ENCODE results near the gene MXRA8. TPM values are rescaled to one million over a fixed set of nuclear protein-coding genes. Genes with fewer than 3 reads are reported as not detected.

Gene MXRA8
- total RNA-seq, 2 experiments from 2014 or later = 0.92 to 0.98 TPM

DNA sequence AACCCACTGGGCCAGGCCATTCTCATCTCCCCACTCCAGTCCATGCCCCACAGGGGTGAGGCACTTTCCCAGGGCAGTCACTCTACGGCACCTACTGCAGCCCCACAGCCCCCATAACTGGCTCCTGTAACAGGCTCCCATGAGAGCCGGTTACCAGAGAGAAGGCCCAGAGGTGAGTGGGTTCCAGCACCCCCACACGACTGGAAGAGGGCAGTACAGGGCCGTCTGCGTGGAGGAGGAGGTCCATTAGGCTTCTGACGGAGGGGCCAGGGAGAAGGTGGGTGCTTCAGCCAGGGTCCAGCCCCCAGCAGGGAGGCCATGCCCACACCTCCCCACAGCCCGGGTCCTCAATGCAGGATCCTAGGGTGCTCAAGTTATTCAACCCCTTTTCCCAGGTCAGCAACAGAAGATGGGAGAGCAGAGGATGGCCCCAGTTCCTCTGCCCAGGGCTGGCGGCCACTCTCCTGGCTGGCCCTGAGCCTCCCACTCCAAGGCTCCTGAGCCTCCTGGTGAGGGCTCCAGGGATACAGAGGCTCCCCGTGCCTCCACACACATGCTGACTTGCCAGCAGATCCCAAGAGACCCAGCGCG is 52.2 kb downstream of the MXRA8 start:
- DNase-seq = peak; percentile 57
- Mint-ChIP-seq H3K36me3 (ENCODE audit: low read depth) (peaks cover 4% of the 10 kb centered on the region), H3K27ac (peak overlapping the region; percentile 81), H3K4me3 (peak overlapping the region; percentile 80), H3K27me3 (no peaks in the 10 kb centered on the region), H3K9me3 (no peaks in the 10 kb centered on the region), H3K4me1 (ENCODE audit: low read depth) (peaks cover 25% of the 10 kb centered on the region)
- TF ChIP-seq, protein P1, sequence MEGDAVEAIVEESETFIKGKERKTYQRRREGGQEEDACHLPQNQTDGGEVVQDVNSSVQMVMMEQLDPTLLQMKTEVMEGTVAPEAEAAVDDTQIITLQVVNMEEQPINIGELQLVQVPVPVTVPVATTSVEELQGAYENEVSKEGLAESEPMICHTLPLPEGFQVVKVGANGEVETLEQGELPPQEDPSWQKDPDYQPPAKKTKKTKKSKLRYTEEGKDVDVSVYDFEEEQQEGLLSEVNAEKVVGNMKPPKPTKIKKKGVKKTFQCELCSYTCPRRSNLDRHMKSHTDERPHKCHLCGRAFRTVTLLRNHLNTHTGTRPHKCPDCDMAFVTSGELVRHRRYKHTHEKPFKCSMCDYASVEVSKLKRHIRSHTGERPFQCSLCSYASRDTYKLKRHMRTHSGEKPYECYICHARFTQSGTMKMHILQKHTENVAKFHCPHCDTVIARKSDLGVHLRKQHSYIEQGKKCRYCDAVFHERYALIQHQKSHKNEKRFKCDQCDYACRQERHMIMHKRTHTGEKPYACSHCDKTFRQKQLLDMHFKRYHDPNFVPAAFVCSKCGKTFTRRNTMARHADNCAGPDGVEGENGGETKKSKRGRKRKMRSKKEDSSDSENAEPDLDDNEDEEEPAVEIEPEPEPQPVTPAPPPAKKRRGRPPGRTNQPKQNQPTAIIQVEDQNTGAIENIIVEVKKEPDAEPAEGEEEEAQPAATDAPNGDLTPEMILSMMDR (IDR thresholded peaks at IDR 0.05) = no peak
- ChIA-PET POLR2A (no interaction called here), CTCF (interaction anchor here (1.6 kb wide), 1 partner anchor 184 kb away, joined by 7 read pairs; no protein-coding TSS in a partner anchor)
- no peak for ATAC-seq
- intact Hi-C loops (cut with micrococcal nuclease) = no loop called here

DNA sequence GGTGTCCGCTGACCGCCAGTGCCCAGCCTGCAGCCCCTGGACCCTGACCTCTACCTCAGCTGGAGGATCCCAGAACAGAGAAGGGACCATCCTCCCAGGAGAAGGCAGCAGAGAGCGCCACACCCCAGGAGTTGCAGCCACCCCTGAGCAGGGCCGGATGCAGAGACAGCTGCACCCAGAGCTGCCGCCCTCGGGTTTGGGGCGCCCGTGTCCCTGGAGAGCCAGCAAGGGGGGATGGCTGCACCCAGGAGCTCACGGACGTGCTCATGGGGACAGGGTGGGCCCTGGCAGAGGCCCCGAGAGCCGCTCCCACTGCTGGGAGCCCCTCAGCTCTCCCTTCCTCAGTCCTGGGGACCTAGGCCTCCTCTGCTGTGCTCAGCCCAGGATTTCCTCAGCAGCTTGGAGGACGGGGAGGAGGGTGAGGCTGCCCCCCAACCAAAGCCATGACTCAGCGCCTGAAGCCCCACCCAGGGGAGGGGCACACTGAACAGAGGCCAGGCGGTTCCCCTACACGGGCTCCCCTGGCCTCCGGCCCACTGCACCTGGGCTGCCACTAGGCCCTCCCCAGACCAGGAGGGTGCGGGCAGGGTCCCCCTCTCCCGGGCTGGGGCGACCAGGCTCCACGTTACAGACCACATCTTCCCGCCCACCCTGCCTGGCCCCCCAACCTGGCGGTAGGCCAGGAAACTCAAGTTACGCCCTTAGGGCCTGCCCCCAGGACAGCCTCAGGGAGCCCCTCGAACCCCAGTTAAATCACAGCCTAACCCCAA is 52.9 kb downstream of the MXRA8 start:
- DNase-seq = peak; percentile 90
- Mint-ChIP-seq H3K27ac (peak overlapping the region; percentile 81), H3K9me3 (no peaks in the 10 kb centered on the region), H3K4me1 (ENCODE audit: low read depth) (peaks cover 25% of the 10 kb centered on the region), H3K36me3 (ENCODE audit: low read depth) (peaks cover 4% of the 10 kb centered on the region), H3K4me3 (peak overlapping the region; percentile 80), H3K27me3 (no peaks in the 10 kb centered on the region)
- TF ChIP-seq, protein P1 (IDR thresholded peaks at IDR 0.05) = no peak
- peak; percentile 62 for ATAC-seq
- ChIA-PET CTCF (interaction anchor here (1.0 to 2.7 kb wide), 5 partner anchors 14 to 183 kb away, joined by 3 to 15 read pairs (median 4); no protein-coding TSS in a partner anchor), POLR2A (interaction anchor here (0.6 kb wide), 1 partner anchor 96 kb away, joined by 3 read pairs; no protein-coding TSS in a partner anchor)
- intact Hi-C loops (cut with micrococcal nuclease) = no loop called here

DNA sequence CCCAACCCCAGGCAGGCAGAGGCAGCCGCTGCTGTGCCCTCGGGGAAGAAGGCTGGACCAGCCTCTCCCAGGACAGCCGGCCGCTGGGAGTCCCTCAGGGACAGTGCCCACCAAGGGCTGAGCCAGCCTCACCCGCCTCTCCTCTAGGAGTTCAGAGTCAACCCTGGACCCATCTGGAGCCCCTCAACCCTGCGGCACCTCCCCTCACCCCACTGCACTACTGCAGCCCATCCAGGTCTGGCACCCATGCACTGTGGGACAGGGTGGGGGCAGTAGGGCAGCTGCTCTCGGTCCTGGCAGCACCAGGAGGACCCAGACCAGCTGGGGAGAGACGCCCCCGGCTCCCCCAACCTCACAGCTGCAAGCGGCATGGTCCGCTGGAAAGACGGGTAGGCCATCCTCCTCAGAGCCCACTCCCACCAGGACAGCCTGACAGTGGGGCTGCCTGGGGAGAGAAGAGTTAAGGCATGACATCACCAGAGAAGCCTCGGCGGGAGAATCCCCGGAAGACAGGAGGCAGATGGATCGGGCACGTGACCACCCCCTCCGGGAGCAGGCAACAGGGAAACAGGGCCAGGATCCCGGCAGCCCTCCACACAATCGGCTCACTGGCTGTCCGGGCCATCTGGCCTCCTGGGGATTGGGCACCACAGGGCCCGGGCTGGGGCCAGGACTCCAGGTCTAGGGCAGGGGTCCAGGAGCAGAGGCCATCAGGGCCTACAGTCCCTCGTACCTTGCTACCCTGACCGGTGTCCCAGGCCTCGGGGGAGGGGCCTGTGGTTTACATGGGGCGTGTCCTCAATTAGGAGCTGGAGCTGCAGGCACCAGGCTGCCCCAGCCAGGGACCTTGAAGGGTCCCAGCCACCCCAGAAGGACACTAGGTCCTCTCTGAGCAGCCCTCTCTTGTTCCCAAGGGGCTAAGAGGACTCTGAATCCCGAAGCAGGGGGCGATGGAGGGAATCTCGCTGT is 53.7 kb downstream of the MXRA8 start:
- CTCF ChIA-PET = interaction anchor here (1.0 to 2.7 kb wide), 8 partner anchors 10 to 302 kb away, joined by 3 to 15 read pairs (median 4); no protein-coding TSS in a partner anchor
- peak overlapping the region; percentile 80 for H3K4me3 Mint-ChIP-seq
- DNase-seq = no peak
- intact Hi-C loops (cut with micrococcal nuclease) = no loop called here
- POLR2A ChIA-PET = interaction anchor here (0.6 kb wide), 1 partner anchor 97 kb away, joined by 3 read pairs; no protein-coding TSS in a partner anchor
- TF ChIP-seq, protein P1 (IDR thresholded peaks at IDR 0.05) = no peak
- H3K27ac Mint-ChIP-seq = peak overlapping the region; percentile 81
- H3K4me1 Mint-ChIP-seq (ENCODE audit: low read depth) = peaks cover 25% of the 10 kb centered on the region
- H3K27me3 Mint-ChIP-seq = no peaks in the 10 kb centered on the region
- no peaks in the 10 kb centered on the region for H3K9me3 Mint-ChIP-seq
- ATAC-seq = no peak
- H3K36me3 Mint-ChIP-seq (ENCODE audit: low read depth) = peaks cover 4% of the 10 kb centered on the region

DNA sequence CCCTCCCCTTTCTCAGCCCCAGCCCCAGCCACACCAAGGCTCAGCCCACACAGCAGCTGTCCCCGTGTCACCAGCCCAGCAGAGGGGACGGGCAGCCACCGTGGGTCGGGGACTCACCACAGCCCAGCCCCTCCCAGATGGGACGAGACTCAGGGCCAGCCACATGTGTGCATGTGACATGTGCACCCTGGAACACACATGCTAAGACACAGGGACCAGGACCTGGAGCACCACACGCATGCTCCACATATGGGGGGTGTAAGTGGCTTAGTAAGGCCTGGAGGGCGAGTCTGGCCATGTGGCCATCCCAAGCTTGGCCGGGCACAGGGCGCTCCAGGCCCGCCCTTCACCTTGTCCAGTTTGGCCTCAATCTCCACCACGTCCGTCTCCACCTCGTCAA is 54.6 kb downstream of the MXRA8 start:
- DNase-seq (no peak), ATAC-seq (no peak)
- no peaks in the 10 kb centered on the region for H3K27me3 Mint-ChIP-seq
- intact Hi-C loops (cut with micrococcal nuclease) = no loop called here
- peaks cover 1% of the 10 kb centered on the region for H3K36me3 Mint-ChIP-seq (ENCODE audit: low read depth)
- CTCF ChIA-PET = interaction anchor here (2.3 to 2.7 kb wide), 2 partner anchors 12 to 181 kb away, joined by 9 to 15 read pairs; no protein-coding TSS in a partner anchor
- TF ChIP-seq, protein P1 (IDR thresholded peaks at IDR 0.05) = no peak
- no peak overlapping the region for H3K4me3 Mint-ChIP-seq
- peaks cover 25% of the 10 kb centered on the region for H3K4me1 Mint-ChIP-seq (ENCODE audit: low read depth)
- H3K9me3 Mint-ChIP-seq = no peaks in the 10 kb centered on the region
- no peak overlapping the region for H3K27ac Mint-ChIP-seq
- POLR2A ChIA-PET = no interaction called here
